K562 (cell line): ENCODE data around the gene EML6. TPM values are rescaled to one million over a fixed set of nuclear protein-coding genes. Genes with fewer than 3 reads are reported as not detected.

ENCODE experiments used
- CTCF ChIP-seq, 3 experiments: IDR thresholded peaks in 2 of 3; conservative IDR thresholded peaks in 1 of 3; 2 replicates each; pipeline ENCODE4 v1.5.1; 2011 to 2012; ENCODE audit warnings: low read length in 3 of 3, mild to moderate bottlenecking in 3 of 3, control low read depth in 2 of 3, improper control_type of control experiment in 1 of 3, inconsistent platforms in 1 of 3, low read depth in 1 of 3, mixed read lengths in 1 of 3, moderate library complexity in 1 of 3; ENCODE audit not compliant: insufficient read depth in 2 of 3
- FOXO4 ChIP-seq: fragments of 450-650 bp; formaldehyde crosslinking; IDR thresholded peaks from 2 replicates; pipeline ENCODE4 v1.4.0; 2020; ENCODE audit warnings: mild to moderate bottlenecking, moderate library complexity
- HINFP ChIP-seq: fragments of 450-650 bp; conservative IDR thresholded peaks from 2 replicates; pipeline ENCODE4 v1.6.1; 2016; ENCODE audit warnings: missing genetic modification characterization, low read depth, mild to moderate bottlenecking, control low read depth, missing compliant biosample characterization
- HMGN3 ChIP-seq: IDR thresholded peaks from 2 replicates; pipeline ENCODE4 v1.6.1; 2011; ENCODE audit warnings: borderline replicate concordance, low read depth, mild to moderate bottlenecking, mixed read lengths, low read length; ENCODE audit not compliant: insufficient read length; ENCODE audit errors: extremely low read depth
- IRF2 ChIP-seq: sonication (generic); formaldehyde crosslinking; IDR thresholded peaks from 2 replicates; pipeline ENCODE4 v1.8.1; 2022; ENCODE audit warnings: mild to moderate bottlenecking, missing genetic modification reagents
- NCOA6 ChIP-seq: fragments of 450-650 bp; IDR thresholded peaks from 2 replicates; pipeline ENCODE4 v1.6.1; 2017; ENCODE audit warnings: mild to moderate bottlenecking
- POU5F1 ChIP-seq: fragments of 150-350 bp; IDR thresholded peaks from 2 replicates; pipeline ENCODE4 v1.6.1; 2014; ENCODE audit warnings: borderline replicate concordance, low read length, low read depth, mild to moderate bottlenecking; ENCODE audit not compliant: partially characterized antibody
- TAL1 ChIP-seq: fragments of 450-650 bp; IDR thresholded peaks from 2 replicates; pipeline ENCODE4 v1.6.1; 2016; ENCODE audit warnings: mild to moderate bottlenecking
- YBX1 ChIP-seq: fragments of 450-650 bp; IDR thresholded peaks from 2 replicates; pipeline ENCODE4 v1.7.1; 2016; ENCODE audit warnings: mild to moderate bottlenecking
- ZBTB43 ChIP-seq: sonication (generic); formaldehyde crosslinking; IDR thresholded peaks from 2 replicates; pipeline ENCODE4 v1.8.0; 2023; ENCODE audit warnings: mild to moderate bottlenecking, missing genetic modification reagents
- ZNF224 ChIP-seq: sonication (generic); formaldehyde crosslinking; IDR thresholded peaks from 2 replicates; pipeline ENCODE4 v1.8.0; 2022; ENCODE audit warnings: mild to moderate bottlenecking, missing genetic modification reagents
- ZNF445 ChIP-seq: fragments of 250-450 bp; sonication (Bioruptor Pico); IDR thresholded peaks from 2 replicates; pipeline ENCODE4 v1.4.0; 2020; ENCODE audit warnings: low read depth, mild to moderate bottlenecking, moderate library complexity
- ZNF57 ChIP-seq: fragments of 450-650 bp; formaldehyde crosslinking; IDR thresholded peaks from 2 replicates; pipeline ENCODE4 v1.4.0; 2020; ENCODE audit warnings: mild to moderate bottlenecking, moderate library complexity
- ZNF696 ChIP-seq: fragments of 250-450 bp; sonication (Bioruptor Pico); conservative IDR thresholded peaks from 2 replicates; pipeline ENCODE4 v1.4.0; 2020; ENCODE audit warnings: mild to moderate bottlenecking, moderate library complexity
- ZNF77 ChIP-seq: fragments of 250-450 bp; sonication (Bioruptor Pico); IDR thresholded peaks from 2 replicates; pipeline ENCODE4 v1.5.0; 2020
- polyA plus RNA-seq, 8 experiments: library from polyadenylated mRNA; depleted of rRNA in 4 of 8; stranded (reverse) in 5 of 8; unstranded in 3 of 8; fragments of >200 nt; fragmentation: Nextera tagmentation in 2 of 8; fragmentation: Illumina TruSeq in 1 of 8; extraction: Ambion mirVana in 2 of 8; extraction: Trizol in 1 of 8; gene quantifications; 2 replicates each; pipeline versions ENCODE4 v1.2.1 to v1.2.3, GENCODE V29; 2011 to 2014; ENCODE audit warnings: inconsistent platforms in 1 of 8, missing spikeins in 1 of 8
- total RNA-seq, 7 experiments: library from RNA; depleted of rRNA in 6 of 7; stranded (reverse); fragments of >200 nt in 6 of 7; fragmentation: Illumina TruSeq in 2 of 7; extraction: Trizol in 2 of 7; gene quantifications; 2 replicates each; pipeline versions ENCODE4 v1.2.1 to v1.2.3, GENCODE V29; 2011 to 2021; ENCODE audit warnings: low replicate concordance in 1 of 7

Gene EML6
- total and polyA plus RNA-seq, 9 of the 15 experiments (the other 6 are each of a cell fraction or from before 2014, with no cell fraction given) = 0.07 to 0.56 (median 0.25) TPM

- no peak for TF ChIP-seq ZBTB43 (CRISPR knock-in tag)
- no peak for TF ChIP-seq HMGN3
- TF ChIP-seq POU5F1 = no peak
- no peak for TF ChIP-seq FOXO4
- TF ChIP-seq ZNF445 (CRISPR knock-in tag) = no peak
- TF ChIP-seq ZNF77 (CRISPR knock-in tag) = no peak
- TF ChIP-seq NCOA6 = no peak
- TF ChIP-seq HINFP (tag) = no peak
- TF ChIP-seq ZNF224 (CRISPR knock-in tag) = no peak
- no peak for TF ChIP-seq TAL1
- peak; percentile 63 to 81 (median 78) for TF ChIP-seq CTCF (IDR thresholded peaks at IDR 0.05 in 2 of 3, conservative IDR thresholded peaks at IDR 0.05 in 1 of 3; ENCODE audit: insufficient read depth in 2 of 3, low read depth in 1 of 3, low read length in 3 of 3)
- no peak for TF ChIP-seq ZNF57 (CRISPR knock-in tag)
- TF ChIP-seq ZNF696 (CRISPR knock-in tag) = no peak
- TF ChIP-seq YBX1 = no peak
- TF ChIP-seq IRF2 = no peak
These were observed 115.1 kb downstream of the EML6 start (continued) for GRCh38 chr2:54838585-54839035.
